Progenitor cell of endocrine pancreas (in vitro differentiated cells): ENCODE measurements around the gene RAI1. TPM values are rescaled to one million over a fixed set of nuclear protein-coding genes. Genes with fewer than 3 reads are reported as not detected.
"Not testable (repeated sequence)": the region's sequence is repeated elsewhere in the genome, so short reads cannot be mapped to it uniquely, and the experiment has no call there.

Source experiments
- DNase-seq: peaks from one replicate; pipeline ENCODE4 v3.0.0; 2021; ENCODE audit warnings: low spot score; ENCODE audit not compliant: unreplicated experiment
- H3K27ac Mint-ChIP-seq: 2 replicates; pipeline ENCODE4 v1.8.0; 2021; ENCODE audit warnings: mild to moderate bottlenecking, moderate library complexity, mixed read lengths
- H3K27me3 Mint-ChIP-seq: 2 replicates; pipeline ENCODE4 v1.8.0; 2021; ENCODE audit warnings: mixed read lengths
- H3K36me3 Mint-ChIP-seq: 2 replicates; pipeline ENCODE4 v1.8.0; 2022; ENCODE audit warnings: mixed read lengths; ENCODE audit not compliant: insufficient read depth
- H3K4me1 Mint-ChIP-seq: 2 replicates; pipeline ENCODE4 v1.8.0; 2021; ENCODE audit warnings: low read depth, mixed read lengths
- H3K4me3 Mint-ChIP-seq: 2 replicates; pipeline ENCODE4 v1.8.0; 2021; ENCODE audit warnings: low read depth, mild to moderate bottlenecking, moderate library complexity, mixed read lengths
- H3K9me3 Mint-ChIP-seq: 2 replicates; pipeline ENCODE4 v1.8.0; 2021; ENCODE audit warnings: low read depth, mixed read lengths
- long read RNA-seq: library from polyadenylated mRNA; unstranded; transcript quantifications from one replicate; pipeline ENCODE4 v2.0.0, GENCODE V29; 2020
- total RNA-seq: library from RNA; stranded (reverse); gene quantifications from 2 replicates; pipeline ENCODE4 v1.2.1, GENCODE V29; 2021
- TF ChIP-seq, protein P1 (sequence below): fragments of 200-600 bp; sonication (generic); IDR thresholded peaks from one replicate; pipeline ENCODE4 v1.5.0; 2021; ENCODE audit warnings: antibody characterized with exemption, mild to moderate bottlenecking; ENCODE audit not compliant: unreplicated experiment

RAI1 gene
- total RNA-seq = 69.0 and 75.0 TPM in 2 replicates
- long read RNA-seq, partial matches to known transcripts = 0 of 5 reads
- long read RNA-seq, other reads (novel, unspliced or antisense) = 5 of 5 reads

- Mint-ChIP-seq H3K27ac (peak within 1 kb of the TSS; percentile 95), H3K4me3 (peak within 1 kb of the TSS; percentile 86), H3K36me3 (no peaks in the 10 kb centered on the region), H3K9me3 (no peaks in the 10 kb centered on the region), H3K27me3 (no peaks in the 10 kb centered on the region), H3K4me1 (peaks cover 35% of the 10 kb centered on the region)
- TF ChIP-seq, protein P1, sequence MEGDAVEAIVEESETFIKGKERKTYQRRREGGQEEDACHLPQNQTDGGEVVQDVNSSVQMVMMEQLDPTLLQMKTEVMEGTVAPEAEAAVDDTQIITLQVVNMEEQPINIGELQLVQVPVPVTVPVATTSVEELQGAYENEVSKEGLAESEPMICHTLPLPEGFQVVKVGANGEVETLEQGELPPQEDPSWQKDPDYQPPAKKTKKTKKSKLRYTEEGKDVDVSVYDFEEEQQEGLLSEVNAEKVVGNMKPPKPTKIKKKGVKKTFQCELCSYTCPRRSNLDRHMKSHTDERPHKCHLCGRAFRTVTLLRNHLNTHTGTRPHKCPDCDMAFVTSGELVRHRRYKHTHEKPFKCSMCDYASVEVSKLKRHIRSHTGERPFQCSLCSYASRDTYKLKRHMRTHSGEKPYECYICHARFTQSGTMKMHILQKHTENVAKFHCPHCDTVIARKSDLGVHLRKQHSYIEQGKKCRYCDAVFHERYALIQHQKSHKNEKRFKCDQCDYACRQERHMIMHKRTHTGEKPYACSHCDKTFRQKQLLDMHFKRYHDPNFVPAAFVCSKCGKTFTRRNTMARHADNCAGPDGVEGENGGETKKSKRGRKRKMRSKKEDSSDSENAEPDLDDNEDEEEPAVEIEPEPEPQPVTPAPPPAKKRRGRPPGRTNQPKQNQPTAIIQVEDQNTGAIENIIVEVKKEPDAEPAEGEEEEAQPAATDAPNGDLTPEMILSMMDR = peak; percentile 82
- peak; percentile 76 for DNase-seq
These were observed at the start of gene RAI1 for GRCh38 chr17:17681187-17681743. Gene RAI1 (plus strand): TSS chr17:17681458. CDS start chr17:17792949, 111,491 bp downstream.

DNA sequence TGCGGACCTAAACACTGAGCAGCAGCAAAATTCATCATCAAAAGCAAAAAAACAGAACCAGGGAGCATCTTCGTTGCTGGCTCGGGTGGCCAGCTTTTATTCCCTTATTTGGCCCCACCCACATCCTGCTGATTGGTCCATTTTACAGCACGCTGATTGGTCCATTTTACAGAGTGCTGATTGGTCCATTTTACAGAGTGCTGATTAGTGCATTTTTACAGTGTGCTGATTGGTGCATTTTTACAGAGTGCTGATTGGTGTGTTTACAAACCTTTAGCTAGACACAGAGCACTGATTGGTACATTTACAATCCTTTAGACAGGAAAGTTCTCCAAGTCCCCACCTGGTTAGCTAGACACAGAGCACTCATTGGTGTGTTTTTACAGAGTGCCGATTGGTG, 48.6 kb upstream of the RAI1 start:
- H3K36me3 Mint-ChIP-seq, DNase-seq, H3K27ac Mint-ChIP-seq, H3K9me3 Mint-ChIP-seq, H3K4me1 Mint-ChIP-seq, H3K27me3 Mint-ChIP-seq, H3K4me3 Mint-ChIP-seq: not testable (repeated sequence)

- no peak overlapping the region for H3K27ac Mint-ChIP-seq
- peaks cover 9% of the 10 kb centered on the region for H3K27me3 Mint-ChIP-seq
- no peaks in the 10 kb centered on the region for H3K36me3 Mint-ChIP-seq
- no peak overlapping the region for H3K4me3 Mint-ChIP-seq
- no peak for DNase-seq
- TF ChIP-seq, protein P1 = no peak
- no peaks in the 10 kb centered on the region for H3K9me3 Mint-ChIP-seq
- no peaks in the 10 kb centered on the region for H3K4me1 Mint-ChIP-seq
These were observed 47.9 kb upstream of the RAI1 start for GRCh38 chr17:17633310-17633709.

DNA sequence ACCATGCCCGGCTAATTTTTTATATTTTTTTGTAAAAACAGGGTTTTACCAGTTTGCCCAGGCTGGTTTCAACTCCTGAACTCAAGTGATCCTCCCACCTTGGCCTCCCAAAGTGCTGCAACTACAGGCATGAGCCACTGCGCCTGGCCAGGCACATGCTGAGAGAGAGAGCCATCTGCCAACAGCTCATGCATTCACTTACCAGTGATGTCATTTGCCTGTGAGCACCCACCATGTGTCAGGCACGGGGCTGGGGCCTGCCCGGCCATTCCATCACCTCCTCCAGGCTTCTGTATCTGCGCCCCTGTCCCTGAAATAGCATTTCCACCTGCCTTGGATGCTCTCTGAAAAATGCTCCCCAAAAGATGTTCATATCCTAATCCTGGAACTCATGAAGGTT, 46.1 kb upstream of the RAI1 start:
- TF ChIP-seq, protein P1 = no peak
- no peaks in the 10 kb centered on the region for H3K4me1 Mint-ChIP-seq
- no peak for DNase-seq
- H3K27me3 Mint-ChIP-seq = peaks cover 11% of the 10 kb centered on the region
- H3K4me3 Mint-ChIP-seq = no peak overlapping the region
- H3K36me3 Mint-ChIP-seq = no peaks in the 10 kb centered on the region
- no peaks in the 10 kb centered on the region for H3K9me3 Mint-ChIP-seq
- no peak overlapping the region for H3K27ac Mint-ChIP-seq

- H3K36me3 Mint-ChIP-seq, H3K4me3 Mint-ChIP-seq, DNase-seq, H3K9me3 Mint-ChIP-seq, H3K27ac Mint-ChIP-seq, H3K4me1 Mint-ChIP-seq: not testable (repeated sequence)
- peaks cover 11% of the 10 kb centered on the region for H3K27me3 Mint-ChIP-seq
These were observed 45.6 kb upstream of the RAI1 start for GRCh38 chr17:17635537-17636271.

DNA sequence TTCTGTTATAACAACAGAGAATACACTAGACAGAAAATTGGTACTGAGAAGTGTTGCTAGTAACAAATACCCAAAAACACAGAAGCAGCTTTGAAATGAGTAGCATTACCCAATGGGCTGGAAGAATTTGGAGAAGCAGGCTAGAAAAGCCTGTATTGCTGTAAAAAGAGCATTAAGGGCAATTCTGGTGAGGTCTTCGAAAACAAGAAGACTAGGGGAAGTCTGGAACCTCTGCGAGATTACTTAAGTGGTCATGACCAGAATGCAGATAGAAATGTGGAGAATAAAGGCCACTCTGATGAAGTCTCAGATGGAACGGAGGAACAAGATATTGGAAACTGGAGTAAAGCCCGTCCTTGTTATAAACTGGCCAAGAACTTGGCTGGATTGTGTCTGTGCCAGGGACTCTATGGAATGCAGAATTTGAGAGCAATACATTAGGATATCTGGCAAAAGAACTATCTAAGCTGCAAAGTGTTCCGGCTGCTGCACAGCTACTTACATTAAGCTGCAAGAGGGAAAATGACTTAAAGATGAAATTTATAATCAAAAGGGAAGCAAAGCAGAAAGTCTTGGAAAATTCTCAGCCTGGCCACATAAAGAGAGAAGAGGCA, 44.9 kb upstream of the RAI1 start:
- no peaks in the 10 kb centered on the region for H3K9me3 Mint-ChIP-seq
- TF ChIP-seq, protein P1 = no peak
- no peaks in the 10 kb centered on the region for H3K4me1 Mint-ChIP-seq
- H3K4me3 Mint-ChIP-seq = no peak overlapping the region
- peaks cover 11% of the 10 kb centered on the region for H3K27me3 Mint-ChIP-seq
- no peaks in the 10 kb centered on the region for H3K36me3 Mint-ChIP-seq
- no peak for DNase-seq
- H3K27ac Mint-ChIP-seq = no peak overlapping the region
